Caco-2 (cell line): ENCODE data around the gene HDHD2. TPM values are rescaled to one million over a fixed set of nuclear protein-coding genes. Genes with fewer than 3 reads are reported as not detected.

ENCODE experiments used
- BruUV-seq: library from RNA; stranded (reverse); fragments of 400-500 nt; replicated peaks from 2 replicates; lab custom pipeline; 2021; lab: Mats Ljungman, UMichigan
- CTCF ChIA-PET: fragments of 300-600 bp; sonication (Branson Sonifier 250); formaldehyde crosslinking; loops from one replicate; lab custom pipeline; 2022; ENCODE audit warnings: antibody characterized with exemption; lab: Charles Lee
- POLR2A ChIA-PET: fragments of 300-600 bp; sonication (Branson Sonifier 250); formaldehyde crosslinking; loops from one replicate; lab custom pipeline; 2022; ENCODE audit warnings: antibody characterized with exemption; lab: Charles Lee
- DNase-seq, 2 experiments: peaks; one replicate each; pipeline versions ENCODE4 v3.0.0 to v3.0.0-alpha.2; 2020 to 2022
- H3K27me3 ChIP-seq: replicated peaks from 2 replicates; pipeline ENCODE4 v1.6.0; 2011; ENCODE audit warnings: low read length; ENCODE audit not compliant: control insufficient read depth, insufficient read depth
- H3K36me3 ChIP-seq: 2 replicates; pipeline ENCODE4 v1.5.1; 2011; ENCODE audit warnings: low read length; ENCODE audit not compliant: control insufficient read depth, insufficient read depth
- H3K4me1 ChIP-seq: fragments of 250-450 bp; sonication (Bioruptor Pico); 2 replicates; pipeline ENCODE4 v1.5.1; 2020; ENCODE audit warnings: mild to moderate bottlenecking
- H3K4me3 ChIP-seq: 2 replicates; pipeline ENCODE4 v1.5.1; 2011; ENCODE audit warnings: low read depth, mild to moderate bottlenecking, control low read depth, low read length
- H3K9me3 ChIP-seq: fragments of 250-450 bp; sonication (Bioruptor Pico); 2 replicates; pipeline ENCODE4 v1.5.1; 2020; ENCODE audit warnings: mild to moderate bottlenecking, moderate library complexity
- H3K27ac Mint-ChIP-seq: one replicate; pipeline ENCODE4 v1.8.0; 2022; ENCODE audit warnings: mixed read lengths; ENCODE audit not compliant: unreplicated experiment
- H3K27me3 Mint-ChIP-seq: one replicate; pipeline ENCODE4 v1.8.0; 2022; ENCODE audit warnings: mixed read lengths; ENCODE audit not compliant: insufficient read depth, unreplicated experiment
- H3K36me3 Mint-ChIP-seq: one replicate; pipeline ENCODE4 v1.8.0; 2022; ENCODE audit warnings: mild to moderate bottlenecking, mixed read lengths; ENCODE audit not compliant: insufficient read depth, unreplicated experiment
- H3K4me1 Mint-ChIP-seq: one replicate; pipeline ENCODE4 v1.8.0; 2022; ENCODE audit warnings: low read depth, mixed read lengths; ENCODE audit not compliant: unreplicated experiment
- H3K4me3 Mint-ChIP-seq: one replicate; pipeline ENCODE4 v1.8.0; 2022; ENCODE audit warnings: mild to moderate bottlenecking, moderate library complexity, mixed read lengths; ENCODE audit not compliant: unreplicated experiment
- H3K9me3 Mint-ChIP-seq: one replicate; pipeline ENCODE4 v1.8.0; 2022; ENCODE audit warnings: mixed read lengths; ENCODE audit not compliant: unreplicated experiment
- CTCF ChIP-seq, 2 experiments: fragments of 200-600 bp in 1 of 2; IDR thresholded peaks; 1 replicate in 1 of 2; 2 replicates in 1 of 2; pipeline versions ENCODE4 v1.5.1 to v1.8.0; 2011 to 2022; ENCODE audit warnings: antibody characterized with exemption in 1 of 2, control low read depth in 1 of 2, inconsistent platforms in 1 of 2, low read depth in 1 of 2, low read length in 1 of 2, mild to moderate bottlenecking in 1 of 2, moderate library complexity in 1 of 2; ENCODE audit not compliant: insufficient read depth in 1 of 2, severe bottlenecking in 1 of 2, unreplicated experiment in 1 of 2
- intact Hi-C: fragments of 100-400 bp; cut with micrococcal nuclease; formaldehyde crosslinking; loops from one replicate; pipeline ENCODE4 v1.10.0; 2022; ENCODE audit not compliant: unreplicated experiment
- total RNA-seq: library from RNA; stranded (reverse); gene quantifications from 2 replicates; pipeline ENCODE4 v1.2.3, GENCODE V29; 2022

The HDHD2 gene
- total RNA-seq, 1 experiment from 2014 or later: 14.7 TPM

DNA sequence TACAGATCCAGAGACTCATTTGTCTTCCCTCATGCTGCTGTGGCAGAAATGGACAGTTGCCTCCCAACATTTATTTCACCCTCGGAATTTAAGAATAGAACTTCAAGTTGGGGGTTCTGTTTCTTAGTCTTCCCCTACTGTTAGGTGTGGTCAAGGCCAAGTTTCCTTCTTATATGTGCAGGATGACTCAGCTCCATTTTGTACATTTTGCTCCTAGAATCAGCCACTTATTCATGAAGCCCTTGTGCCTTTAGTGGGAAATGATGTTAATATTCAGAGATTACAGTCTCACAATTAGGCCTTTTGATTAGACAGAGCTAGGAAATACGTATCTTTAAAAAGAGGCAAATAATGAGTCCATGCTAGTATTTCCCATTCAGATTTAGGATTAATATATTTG, 68.7 kb downstream of the HDHD2 start:
- H3K36me3 ChIP-seq: no peaks in the 10 kb centered on the region
- no peak for TF ChIP-seq CTCF (IDR thresholded peaks at IDR 0.05; ENCODE audit: insufficient read depth in 1 of 2, low read depth in 1 of 2, low read length in 1 of 2, severe bottlenecking in 1 of 2, unreplicated experiment in 1 of 2)
- H3K27me3 ChIP-seq: no peaks in the 10 kb centered on the region
- BruUV-seq: no TSS peak
- H3K36me3 Mint-ChIP-seq: no peaks in the 10 kb centered on the region
- no peak overlapping the region for H3K4me3 Mint-ChIP-seq
- no peak overlapping the region for H3K27ac Mint-ChIP-seq
- no peaks in the 10 kb centered on the region for H3K9me3 Mint-ChIP-seq
- ChIA-PET CTCF (no interaction called here), POLR2A (no interaction called here)
- DNase-seq: no peak
- H3K27me3 Mint-ChIP-seq: peaks cover 3% of the 10 kb centered on the region
- intact Hi-C loops: no loop called here
- no peaks in the 10 kb centered on the region for H3K4me1 ChIP-seq
- H3K4me1 Mint-ChIP-seq: no peaks in the 10 kb centered on the region
- no peaks in the 10 kb centered on the region for H3K9me3 ChIP-seq
- H3K4me3 ChIP-seq: no peak overlapping the region

GRCh38 chr18:47080872-47081271, 69.4 kb downstream of the HDHD2 start:
- no peak for DNase-seq
- ChIA-PET CTCF (no interaction called here), POLR2A (no interaction called here)
- intact Hi-C loops: no loop called here
- no peaks in the 10 kb centered on the region for H3K36me3 ChIP-seq
- no peaks in the 10 kb centered on the region for H3K9me3 ChIP-seq
- Mint-ChIP-seq H3K4me1 (no peaks in the 10 kb centered on the region), H3K4me3 (no peak overlapping the region), H3K27ac (no peak overlapping the region), H3K27me3 (peaks cover 3% of the 10 kb centered on the region), H3K36me3 (no peaks in the 10 kb centered on the region), H3K9me3 (no peaks in the 10 kb centered on the region)
- BruUV-seq: no TSS peak
- H3K4me3 ChIP-seq: no peak overlapping the region
- no peaks in the 10 kb centered on the region for H3K4me1 ChIP-seq
- TF ChIP-seq CTCF (IDR thresholded peaks at IDR 0.05; ENCODE audit: insufficient read depth in 1 of 2, low read depth in 1 of 2, low read length in 1 of 2, severe bottlenecking in 1 of 2, unreplicated experiment in 1 of 2): no peak
- no peaks in the 10 kb centered on the region for H3K27me3 ChIP-seq

- intact Hi-C loops: no loop called here
- Histone ChIP-seq H3K9me3 (no peaks in the 10 kb centered on the region), H3K4me3 (no peak overlapping the region), H3K4me1 (no peaks in the 10 kb centered on the region), H3K27me3 (no peaks in the 10 kb centered on the region), H3K36me3 (no peaks in the 10 kb centered on the region)
- Mint-ChIP-seq H3K36me3 (no peaks in the 10 kb centered on the region), H3K9me3 (no peaks in the 10 kb centered on the region), H3K4me3 (no peak overlapping the region), H3K4me1 (no peaks in the 10 kb centered on the region), H3K27me3 (peaks cover 3% of the 10 kb centered on the region), H3K27ac (no peak overlapping the region)
- no peak for TF ChIP-seq CTCF (IDR thresholded peaks at IDR 0.05; ENCODE audit: insufficient read depth in 1 of 2, low read depth in 1 of 2, low read length in 1 of 2, severe bottlenecking in 1 of 2, unreplicated experiment in 1 of 2)
- CTCF ChIA-PET: no interaction called here
- no TSS peak for BruUV-seq
- no peak for DNase-seq
- POLR2A ChIA-PET: no interaction called here
Observed at GRCh38 chr18:47077111-47077510, 73.2 kb downstream of the HDHD2 start.
